Subcutaneous adipose tissue (tissue), 4 donors: Measurements from ENCODE around the gene ATP5PD. TPM values are rescaled to one million over a fixed set of nuclear protein-coding genes. Genes with fewer than 3 reads are reported as not detected.

Source experiments
- total RNA-seq, 4 donors: library from RNA; depleted of rRNA; stranded (reverse); fragments of >200 nt; gene quantifications; one replicate each; pipeline ENCODE4 v1.1.0, GENCODE V29; 2016
- TF ChIP-seq, protein P1 (sequence below): fragments of 450-650 bp; IDR thresholded peaks from one replicate; pipeline ENCODE4 v1.5.1; 2016; ENCODE audit warnings: low read depth, mild to moderate bottlenecking, control low read depth, antibody characterized with exemption, moderate library complexity

Gene ATP5PD
- total RNA-seq, 4 donors from 2014 or later, result 236 to 509 (median 283) TPM

DNA sequence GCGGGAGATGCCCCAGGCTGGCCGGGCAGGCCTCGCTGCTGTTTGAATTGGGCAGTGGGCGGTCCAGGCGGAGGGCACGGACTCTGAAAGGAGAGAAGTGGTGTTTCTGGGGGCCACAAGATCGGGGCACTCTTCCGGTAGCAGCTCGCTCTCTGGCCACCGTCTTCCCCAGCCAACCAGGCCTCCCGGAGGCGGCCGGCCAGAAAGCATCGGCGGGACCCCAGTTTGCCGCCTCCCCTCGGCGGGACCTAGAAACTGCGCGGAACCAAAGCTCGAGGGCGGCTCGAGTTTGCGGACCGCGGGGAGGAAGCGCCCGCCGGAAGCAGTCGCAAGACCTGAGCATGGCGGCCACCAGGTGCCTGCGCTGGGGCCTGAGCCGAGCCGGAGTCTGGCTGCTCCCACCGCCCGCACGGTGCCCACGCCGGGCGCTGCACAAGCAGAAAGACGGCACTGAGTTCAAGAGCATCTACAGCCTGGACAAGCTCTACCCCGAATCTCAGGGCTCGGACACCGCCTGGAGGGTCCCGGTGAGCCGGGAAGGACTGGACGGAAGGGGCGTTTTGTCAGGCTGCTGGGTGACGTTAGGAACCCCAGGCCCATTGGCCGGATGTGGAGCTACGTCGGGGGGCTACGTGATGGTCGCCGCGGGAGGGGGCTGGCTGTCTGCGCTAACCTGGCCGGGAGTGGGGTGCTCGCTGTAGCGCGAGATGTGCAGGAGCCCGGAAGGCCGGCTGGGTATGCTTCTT is 34.2 kb downstream of the ATP5PD start, which contains the start of gene MRPL58:
Gene MRPL58 (plus strand): TSS at position 325 of the 746 bp plus-strand sequence. CDS start 17 bp downstream, at position 342.
- TF ChIP-seq, protein P1, sequence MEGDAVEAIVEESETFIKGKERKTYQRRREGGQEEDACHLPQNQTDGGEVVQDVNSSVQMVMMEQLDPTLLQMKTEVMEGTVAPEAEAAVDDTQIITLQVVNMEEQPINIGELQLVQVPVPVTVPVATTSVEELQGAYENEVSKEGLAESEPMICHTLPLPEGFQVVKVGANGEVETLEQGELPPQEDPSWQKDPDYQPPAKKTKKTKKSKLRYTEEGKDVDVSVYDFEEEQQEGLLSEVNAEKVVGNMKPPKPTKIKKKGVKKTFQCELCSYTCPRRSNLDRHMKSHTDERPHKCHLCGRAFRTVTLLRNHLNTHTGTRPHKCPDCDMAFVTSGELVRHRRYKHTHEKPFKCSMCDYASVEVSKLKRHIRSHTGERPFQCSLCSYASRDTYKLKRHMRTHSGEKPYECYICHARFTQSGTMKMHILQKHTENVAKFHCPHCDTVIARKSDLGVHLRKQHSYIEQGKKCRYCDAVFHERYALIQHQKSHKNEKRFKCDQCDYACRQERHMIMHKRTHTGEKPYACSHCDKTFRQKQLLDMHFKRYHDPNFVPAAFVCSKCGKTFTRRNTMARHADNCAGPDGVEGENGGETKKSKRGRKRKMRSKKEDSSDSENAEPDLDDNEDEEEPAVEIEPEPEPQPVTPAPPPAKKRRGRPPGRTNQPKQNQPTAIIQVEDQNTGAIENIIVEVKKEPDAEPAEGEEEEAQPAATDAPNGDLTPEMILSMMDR, result no peak

DNA sequence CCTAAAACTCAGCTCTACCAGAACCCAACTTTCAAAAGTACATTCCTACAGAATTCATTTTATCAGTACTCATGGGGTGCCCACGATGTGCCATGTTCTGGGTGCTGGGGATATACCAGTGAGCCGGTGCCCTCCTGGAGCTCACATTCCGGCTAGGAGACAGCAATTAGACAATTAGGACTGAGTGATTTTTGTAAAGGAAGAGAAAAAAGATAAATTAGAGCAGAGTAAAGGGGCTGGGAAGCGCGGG is 34.7 kb downstream of the ATP5PD start:
- TF ChIP-seq, protein P1, result no peak

DNA sequence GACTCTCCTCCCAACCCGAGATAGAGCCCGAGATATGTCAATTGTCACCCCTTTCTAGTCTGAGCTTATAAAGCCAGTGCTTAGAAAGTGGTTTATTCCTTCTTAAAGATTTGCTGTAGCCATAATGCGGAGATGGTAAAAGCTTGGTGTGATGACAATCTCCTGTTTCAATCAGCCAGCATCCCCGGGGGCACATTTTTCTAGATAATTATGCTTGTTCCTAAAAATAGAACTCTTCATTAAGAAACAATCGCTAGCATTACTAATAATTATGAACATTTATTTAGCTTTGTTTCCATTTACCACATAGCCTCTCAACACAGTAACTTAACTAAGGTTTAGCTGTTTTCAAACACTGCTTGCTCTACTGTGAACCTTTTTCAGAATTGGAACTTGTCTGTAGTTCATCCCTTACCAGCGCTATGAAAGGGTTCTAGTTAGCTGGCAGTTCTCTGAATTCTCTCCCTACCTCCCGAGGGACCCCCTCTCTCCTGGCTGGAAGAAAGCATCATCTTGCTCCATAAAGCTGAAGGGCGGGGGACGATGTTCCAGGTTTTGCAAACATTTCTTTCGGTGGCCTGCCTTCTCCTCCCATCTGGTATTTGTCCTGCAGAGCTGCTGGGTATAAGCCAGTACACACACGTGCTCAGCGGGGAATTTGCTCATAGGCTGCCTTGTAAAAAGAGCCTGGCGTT is 35.2 kb downstream of the ATP5PD start:
- TF ChIP-seq, protein P1, result no peak

DNA sequence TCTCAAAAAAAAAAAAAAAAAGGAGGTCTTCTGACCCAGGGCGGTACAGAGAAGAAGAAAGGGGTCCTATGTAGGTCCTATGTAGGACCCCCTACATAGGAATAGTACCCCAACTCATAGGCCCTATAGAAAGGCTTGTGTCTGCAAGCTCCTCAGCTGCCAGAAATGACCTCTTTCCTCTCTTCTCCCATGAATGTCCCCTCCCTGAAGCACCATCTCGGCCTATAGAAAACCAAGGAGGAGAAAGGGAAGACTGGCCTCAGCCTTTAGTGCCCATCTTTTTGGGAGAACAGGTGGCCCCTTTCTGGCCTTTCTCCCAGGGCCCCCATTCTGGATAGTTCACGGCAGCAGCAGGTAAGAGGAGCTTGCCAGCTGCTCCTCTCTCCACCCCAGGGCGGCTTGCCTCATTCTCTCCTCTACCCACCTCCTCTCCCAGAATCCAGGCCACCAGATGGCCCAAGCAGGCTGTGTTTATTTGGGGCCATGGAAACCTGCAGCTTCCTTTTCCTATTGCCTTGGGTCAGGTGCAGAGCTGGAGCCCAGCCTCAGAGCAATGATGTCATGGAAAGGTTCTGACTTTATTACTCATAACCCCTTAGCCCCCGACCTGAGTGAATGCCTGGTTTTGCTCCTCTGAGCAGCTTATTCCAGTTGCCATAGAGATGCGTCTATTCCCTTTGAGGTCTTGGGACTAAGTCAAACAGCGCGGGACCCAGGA is 35.9 kb downstream of the ATP5PD start:
- TF ChIP-seq, protein P1, result no peak

DNA sequence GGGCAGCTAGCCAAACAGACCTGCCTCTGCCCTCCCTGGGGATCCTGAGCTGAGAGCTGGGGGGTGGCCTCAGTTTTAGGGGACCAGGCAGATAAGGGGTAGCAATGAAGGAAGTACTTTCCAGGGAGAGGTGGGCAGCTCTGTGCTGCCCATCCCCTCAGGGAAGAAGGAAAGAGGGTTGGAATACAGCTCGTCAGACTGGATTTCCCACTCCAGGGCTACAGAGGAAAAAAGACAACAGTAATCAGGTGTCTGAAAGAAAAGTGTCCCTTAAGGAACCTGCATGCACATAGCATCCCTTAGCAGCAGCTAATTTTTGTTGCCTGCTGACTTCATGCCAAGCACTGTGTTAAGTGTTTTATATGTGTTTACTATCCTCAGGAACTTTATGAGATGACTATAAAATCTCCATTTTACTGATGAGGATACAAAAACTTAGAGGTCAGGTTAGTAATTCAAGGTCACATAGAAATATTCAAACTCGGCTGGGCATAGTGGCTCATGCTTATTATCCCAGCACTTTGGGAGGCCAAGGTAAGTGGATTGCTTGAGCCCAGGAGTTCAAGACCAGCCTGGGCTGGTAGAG is 37.5 kb downstream of the ATP5PD start:
- TF ChIP-seq, protein P1, result no peak

DNA sequence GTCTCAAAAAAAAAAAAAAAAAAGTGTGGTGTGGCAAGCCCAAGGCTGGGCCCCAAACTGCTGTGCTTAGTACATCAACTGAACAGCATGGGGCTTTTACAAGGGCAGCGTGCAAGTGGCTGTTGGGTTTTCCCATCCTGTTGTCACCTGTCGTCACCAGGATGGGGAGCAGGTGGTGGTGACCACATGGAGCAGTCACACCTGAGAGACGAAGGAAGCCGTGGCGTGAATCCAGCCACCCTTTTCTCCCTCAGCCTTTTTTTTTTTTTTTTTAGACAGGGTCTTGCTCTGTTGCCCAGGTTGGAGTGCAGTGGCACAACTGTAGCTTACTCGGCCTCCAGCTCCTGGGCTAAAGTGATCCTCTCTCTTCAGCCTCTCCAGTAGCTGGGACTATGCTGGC is 38.4 kb downstream of the ATP5PD start:
- TF ChIP-seq, protein P1, result no peak

DNA sequence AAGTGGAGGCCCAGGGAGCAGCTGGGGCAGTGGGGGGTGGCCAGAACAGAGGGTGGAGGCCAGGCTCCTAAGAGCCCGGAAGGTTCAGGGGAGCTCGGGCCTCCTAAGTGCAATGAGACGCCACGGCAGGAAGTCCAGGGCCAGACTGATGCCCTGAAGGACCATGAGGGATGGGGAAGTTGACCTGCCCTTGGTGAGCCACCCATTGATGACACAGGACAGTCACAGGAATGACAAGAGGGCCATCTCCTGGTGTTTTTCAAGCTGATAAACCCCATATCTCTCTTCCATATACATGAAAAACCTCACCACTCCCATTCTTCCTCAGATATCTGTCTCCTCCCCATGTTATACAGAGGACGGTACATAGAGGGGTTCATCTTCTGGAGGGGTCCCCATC is 40.1 kb downstream of the ATP5PD start:
- TF ChIP-seq, protein P1, result no peak
